Renal cortical epithelial cell (primary cell): ENCODE results near the gene CPNE8. TPM values are rescaled to one million over a fixed set of nuclear protein-coding genes. Genes with fewer than 3 reads are reported as not detected.
A peak's percentile ranks its signal among the peaks of the same experiment; 100 is the strongest.

Experiments used
- DNase-seq: peaks from one replicate; pipeline ENCODE4 v3.0.0-alpha.2; 2011; ENCODE audit warnings: low read depth
- total RNA-seq: library from RNA; depleted of rRNA; stranded (reverse); fragments of >200 nt; gene quantifications from 2 replicates; pipeline ENCODE4 v1.2.3, GENCODE V29; 2014

The CPNE8 gene
- total RNA-seq = 25.9 and 82.4 TPM in 2 replicates

DNA sequence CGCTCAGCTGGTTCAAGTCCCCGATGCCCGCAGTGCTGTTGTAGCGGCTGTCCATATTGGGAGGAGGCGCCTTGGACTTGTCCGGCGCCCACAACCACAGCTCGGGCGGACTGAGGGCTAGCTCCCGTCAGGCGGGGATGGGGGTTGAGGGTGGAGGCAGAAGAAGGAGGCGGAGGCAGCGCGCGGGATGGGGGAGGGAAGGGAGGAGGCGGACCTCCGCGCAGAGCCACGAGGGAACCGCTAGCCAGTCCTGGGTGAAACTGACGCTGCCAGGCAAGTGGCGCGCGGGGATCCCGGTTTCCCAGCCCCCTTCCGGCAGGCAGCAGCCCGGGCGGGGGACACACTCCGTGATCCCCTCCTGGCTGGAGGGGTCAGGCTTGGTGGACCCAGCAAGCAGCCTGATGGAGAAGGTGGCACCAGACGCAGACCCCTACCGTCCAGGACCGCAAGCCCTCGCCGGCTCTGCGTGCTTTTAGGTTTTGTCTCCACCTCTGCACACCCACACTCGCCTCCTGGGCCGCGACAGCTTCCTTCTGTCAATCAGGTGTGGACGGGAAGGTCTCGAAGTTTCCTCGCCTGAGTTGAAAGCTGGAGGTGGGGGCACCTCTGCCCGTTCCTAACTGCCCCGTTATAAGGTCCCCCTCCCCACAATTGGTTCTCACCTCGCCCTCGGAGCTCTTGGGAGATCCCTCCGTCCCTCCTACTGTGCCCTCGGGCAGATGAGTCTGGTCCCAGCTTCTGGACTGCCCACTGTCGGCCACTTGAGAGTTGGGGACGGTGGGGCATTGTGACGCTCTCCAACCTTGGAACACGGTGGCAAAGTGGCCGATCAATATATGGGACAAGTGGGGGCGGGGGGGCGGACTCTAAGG, at the start of gene CPNE8:
TSS of gene CPNE8 (minus strand) at position 112 of the 872 bp plus-strand sequence. CDS start at position 55, 57 bp downstream.
- peak; percentile 62 for DNase-seq

DNA sequence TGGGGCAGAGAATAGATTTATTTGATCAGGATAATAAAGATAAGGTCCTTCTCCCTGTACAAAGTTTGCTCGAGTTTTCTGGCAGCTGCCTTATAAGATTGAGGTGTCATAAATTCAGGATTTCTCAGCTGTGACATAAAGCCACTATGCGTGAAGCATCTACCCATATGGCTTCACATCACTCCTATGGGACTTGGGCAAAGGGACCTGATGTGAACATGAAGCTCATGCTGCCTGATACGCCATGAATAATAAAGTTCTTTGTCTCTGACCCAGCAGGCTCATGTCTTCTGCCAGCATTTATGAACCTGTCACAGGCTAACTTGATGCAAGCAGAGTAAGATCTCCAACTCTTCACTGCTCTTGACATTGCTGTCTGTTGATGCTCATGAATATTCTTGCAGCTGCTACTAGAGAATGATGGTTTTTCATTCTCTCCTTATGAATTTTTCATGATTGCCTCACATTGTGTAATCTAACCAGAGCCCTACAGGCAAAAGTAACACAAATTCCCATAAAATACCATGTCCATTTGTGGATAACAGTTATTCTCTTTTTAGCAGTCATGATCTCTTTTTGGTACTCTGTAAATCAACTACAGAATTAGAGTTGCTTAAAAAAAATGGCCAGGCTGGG, 49.0 kb upstream of the CPNE8 start:
- peak; percentile 50 for DNase-seq

DNA sequence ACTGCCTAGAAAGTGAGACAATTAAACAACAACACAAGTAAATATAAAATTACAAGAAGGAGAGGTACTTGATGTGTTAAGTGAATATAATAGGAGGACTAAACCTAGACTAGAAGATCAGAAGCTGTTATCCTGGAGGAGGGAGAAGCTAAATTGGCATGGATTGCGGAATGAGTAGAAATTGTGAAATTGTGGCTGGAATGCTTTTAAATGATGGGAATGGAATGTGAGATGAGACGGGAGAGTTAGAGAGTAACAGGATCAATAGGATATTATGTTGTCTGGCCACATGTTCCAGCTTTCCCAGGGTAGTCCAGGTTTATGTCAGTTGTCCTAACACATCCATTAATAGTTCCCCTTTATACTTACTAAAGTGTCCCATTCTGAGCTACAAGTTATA, 44.0 kb upstream of the CPNE8 start:
- DNase-seq = peak; percentile 69

DNA sequence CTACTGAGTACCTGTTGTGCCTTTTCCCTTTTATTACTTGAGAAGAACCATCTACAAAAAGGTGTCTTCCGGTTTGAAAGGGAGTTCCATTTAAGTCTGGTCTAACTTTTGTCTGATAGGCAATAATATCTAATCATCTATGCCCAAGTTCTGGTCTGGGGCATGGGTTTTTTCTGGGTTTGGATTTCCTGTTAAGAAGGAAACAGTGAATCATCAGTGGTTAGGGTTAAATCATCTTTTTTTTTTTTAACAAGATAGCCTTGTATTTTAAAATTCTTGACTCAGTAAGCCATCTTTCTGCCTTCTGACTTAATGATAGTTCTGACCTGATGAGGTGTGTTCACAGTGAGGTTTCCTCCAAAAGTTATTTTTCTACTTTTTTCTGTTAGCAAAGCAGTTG, 29.3 kb upstream of the CPNE8 start:
- DNase-seq = peak; percentile 42

DNA sequence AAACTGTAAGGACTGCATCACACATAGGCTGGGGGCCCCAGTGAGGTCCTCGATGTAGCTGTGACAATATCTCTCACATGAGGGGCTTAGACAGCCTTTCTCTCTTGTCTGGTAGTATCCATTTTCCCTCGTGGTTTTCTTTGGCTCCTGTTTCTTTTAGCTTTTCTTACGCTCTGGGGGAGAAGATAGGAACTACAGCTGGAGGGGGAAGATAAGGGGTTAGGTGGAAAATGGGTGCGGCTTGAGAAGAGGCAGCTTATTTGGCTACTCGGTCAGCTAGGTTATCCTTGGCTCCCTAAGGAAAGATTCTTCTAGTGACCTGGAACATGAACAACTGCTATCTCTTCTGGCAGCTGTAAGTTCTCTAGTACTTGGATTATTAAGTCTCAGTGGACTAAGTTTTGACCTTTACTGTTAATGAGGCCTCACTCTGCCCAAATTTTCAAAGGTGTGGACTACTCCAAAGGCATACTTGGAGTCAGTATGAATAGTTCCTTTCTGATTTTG, 28.7 kb upstream of the CPNE8 start:
- no peak for DNase-seq

DNA sequence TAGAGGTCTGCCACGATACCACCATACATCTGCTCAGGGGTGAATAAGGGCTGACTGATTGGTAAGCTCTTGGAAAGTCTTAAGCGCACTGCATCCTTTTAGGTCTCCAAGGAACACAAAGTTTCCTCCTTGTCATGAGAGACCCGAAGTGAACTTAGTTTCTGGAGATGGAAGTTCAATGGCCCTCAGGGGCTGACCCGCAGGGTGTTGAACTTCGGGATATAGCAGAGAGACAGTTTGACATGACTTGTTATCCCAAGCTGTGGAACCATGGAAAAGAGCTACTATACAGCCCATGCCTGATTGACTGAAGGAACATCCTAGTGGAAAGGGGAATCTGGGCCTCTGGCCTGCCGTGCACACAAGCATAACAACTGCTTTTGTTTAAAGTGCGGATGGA, 26.9 kb upstream of the CPNE8 start:
- no peak for DNase-seq

DNA sequence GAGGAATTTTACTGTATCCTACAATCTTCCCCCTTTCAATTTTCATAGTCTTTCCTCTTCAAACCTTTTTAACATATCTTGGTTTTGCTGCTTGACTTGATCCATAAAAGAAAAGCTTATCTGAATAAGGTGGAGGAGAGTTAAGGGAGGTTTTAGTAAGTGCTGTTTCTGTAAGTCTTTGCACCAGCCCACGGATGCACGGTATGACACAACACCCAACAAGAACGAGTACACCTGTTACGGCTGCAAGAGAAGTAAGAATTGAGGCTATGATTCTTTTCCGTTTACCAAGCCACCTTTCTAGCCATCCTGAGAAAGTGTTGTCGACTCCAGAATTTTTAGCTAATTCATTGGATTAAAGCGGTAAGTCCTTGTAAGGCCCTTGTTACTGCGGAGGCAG, 26.1 kb upstream of the CPNE8 start:
- no peak for DNase-seq

DNA sequence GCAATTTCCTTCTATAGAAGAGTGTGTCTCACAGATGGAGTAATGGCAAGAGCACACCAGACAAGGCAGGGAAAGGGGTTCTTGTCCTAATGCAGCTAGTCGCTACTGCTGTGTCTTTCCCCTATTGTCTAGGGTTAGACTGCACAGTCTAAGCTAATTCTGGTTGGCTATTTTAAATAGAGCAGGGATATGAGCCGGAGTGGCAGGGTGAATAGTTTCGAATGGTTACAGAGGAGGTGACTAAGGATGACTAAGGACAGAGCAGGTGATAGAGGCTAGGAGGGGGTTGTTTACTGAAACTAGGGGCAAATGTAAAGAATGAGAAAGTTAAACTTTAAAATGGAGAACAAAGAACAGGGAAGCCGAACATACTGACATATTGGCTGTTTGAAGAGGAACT, 25.6 kb upstream of the CPNE8 start:
- peak; percentile 52 for DNase-seq

DNA sequence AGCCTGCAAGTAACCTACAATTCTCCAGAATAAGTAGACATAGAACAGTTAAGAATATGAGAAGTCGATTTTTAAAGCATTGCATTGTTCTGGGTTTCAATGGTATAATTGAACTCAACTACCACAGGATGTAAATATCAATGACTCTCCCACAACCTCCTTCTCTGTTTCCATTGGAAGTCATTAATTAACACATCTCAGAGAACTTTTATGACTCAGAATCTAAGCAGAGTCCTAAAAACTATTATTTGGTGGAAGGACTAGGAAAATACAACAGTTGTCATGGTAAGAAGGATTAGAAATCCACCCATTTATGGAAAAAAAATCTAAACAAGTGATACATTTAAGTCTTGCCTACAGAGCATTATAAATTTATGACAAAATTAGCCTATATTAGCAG, 21.1 kb upstream of the CPNE8 start:
- peak; percentile 69 for DNase-seq

DNA sequence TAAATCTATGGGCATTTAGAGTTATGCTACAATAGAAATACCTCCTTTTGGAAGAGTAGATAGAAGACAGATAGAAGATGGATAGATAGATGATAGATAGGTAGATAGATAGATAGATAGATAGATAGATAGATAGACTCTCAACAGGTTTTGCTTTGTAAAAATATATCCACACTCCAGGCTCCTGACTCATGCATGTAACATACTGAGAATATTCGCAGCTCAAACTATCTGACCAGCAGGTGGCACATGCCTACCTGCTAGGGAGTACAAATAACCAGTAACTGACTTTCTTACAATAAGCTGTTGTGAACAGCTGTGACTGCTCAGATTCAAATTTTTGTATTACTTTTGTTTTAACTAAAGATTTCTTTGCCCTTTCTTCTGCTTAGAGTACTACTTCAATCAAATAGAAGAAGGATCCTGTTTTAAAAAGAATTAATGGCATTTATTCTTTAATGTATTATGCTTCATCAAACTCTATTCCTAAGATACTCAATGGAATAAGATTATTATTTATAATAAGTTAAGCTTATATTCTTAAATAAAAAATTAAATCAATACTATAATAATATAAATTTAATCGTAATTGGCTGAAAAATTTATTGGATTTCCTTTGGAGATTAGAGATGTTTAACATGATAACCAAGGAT, 15.8 kb upstream of the CPNE8 start:
- DNase-seq = peak; percentile 87

DNA sequence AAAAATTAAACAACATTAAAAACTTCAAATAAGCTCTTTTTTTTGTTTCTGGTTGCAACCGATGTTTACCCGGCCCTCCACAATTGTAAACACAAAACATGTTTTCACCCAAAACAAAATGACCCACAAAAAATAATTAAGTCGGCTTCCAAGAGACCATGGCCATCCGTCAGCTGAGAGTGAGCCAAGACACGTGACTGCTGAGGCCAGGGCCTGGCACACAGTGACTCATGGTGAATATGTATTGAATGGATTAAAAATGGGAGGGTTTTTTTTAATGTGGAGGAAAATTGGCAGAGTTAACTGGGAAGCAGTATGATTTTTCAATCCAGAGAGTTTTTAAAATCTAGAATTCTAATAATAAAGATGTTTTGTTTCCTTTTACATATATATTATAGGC, 13.8 kb upstream of the CPNE8 start:
- DNase-seq = no peak

DNA sequence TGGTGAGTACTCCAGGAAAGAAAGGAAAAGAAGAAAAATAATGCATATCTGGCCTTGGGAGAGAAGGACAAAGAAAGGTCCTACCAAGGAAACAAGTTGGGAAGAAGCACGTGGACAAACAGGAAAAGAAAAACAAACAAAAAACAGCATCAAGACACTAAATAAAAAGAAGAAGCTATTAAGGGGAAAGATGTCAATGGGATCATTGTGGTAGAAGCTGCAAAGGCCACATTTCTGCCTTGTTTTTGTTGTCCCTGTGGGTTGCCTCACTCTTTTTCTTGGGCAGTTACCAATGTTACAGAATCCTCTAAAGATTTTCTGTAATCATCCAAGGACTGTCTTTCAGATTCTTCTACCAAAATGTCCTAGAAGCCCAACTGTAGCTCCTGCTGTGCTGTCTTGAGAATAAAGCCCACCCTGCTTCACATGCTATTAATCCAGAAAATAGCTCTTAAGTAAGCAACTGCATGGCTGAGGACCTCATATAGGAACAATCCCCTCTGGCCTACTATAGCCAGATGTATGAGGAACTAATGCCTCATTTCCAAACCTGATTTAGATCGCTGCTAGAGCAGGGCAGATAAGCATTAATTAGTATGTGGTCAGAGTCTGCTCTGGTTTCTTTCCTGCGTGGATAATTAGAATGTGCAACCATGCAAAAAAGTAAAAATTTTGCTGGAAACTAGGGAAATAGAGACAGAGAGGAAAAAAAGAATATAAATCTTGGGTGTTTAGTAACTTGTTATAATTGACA, 10.2 kb upstream of the CPNE8 start:
- no peak for DNase-seq

DNA sequence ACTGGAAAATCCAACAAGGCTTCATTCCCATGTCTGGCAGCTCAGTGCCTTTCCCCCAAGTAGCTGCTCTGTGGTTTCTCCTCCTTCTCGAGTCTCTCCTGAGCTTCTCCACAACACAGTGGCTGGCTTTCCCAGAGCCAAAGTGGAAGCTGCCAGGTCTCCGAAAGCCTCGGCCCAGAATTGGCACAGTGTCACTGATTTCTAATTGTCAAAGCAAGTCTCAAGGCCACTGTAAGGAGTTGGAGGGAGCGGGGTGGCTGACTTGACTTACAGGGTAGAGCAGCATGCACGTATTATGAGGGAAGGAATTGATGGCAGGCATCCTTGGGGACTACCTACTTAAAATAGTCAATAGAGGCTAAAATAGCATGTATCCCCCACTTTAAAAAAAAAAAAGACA, 6.7 kb upstream of the CPNE8 start:
- DNase-seq = no peak

DNA sequence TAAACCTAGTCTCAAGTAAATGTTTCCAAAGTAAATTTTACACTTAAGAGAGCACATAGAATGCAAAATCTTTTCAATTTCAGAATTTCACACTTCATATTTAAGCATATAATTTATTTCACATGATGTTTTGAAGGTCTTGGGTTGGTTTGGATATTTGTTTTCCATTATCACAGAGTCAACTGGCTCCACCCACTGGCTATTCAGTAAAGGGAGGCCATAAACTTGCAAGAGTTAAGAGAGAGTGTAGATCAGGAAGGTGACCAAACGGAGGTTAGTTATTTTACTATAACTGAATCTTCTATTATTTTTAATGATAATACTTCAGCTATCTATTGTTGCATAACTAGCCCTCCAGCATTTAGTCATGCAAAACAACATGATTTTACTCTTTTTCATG, 6.2 kb upstream of the CPNE8 start:
- no peak for DNase-seq

DNA sequence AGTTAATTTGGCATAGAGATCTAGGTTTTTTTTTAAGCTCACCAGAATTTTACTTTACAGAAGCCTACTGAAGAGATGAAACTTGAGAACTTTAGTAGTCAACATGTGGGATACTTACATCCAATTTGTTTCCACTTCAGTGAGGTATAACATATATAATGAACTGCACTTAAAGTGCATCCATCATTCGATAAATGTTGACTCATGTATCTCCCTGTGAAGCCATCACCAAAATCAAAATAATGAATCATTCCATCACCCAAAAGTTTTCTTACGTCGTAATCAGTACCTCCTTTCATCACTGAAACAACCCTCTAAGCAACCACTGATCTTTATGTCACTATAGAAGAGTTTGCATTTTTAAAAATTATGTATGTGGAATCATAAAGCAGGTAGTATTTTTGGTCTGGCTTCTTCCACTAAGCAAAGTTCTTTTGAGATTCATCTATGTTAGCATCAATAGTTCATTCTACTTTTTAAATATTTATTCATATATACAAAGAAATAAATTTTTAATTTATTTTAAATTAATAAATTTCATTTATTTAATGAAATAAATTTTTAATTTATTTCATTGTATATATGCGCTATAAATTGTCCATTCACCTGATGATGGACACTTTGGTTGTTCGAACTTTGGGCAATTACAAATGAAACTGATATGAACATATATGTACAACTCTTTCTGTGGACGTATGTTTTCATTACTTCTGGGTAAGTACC, 2.0 kb upstream of the CPNE8 start:
- DNase-seq = no peak

DNA sequence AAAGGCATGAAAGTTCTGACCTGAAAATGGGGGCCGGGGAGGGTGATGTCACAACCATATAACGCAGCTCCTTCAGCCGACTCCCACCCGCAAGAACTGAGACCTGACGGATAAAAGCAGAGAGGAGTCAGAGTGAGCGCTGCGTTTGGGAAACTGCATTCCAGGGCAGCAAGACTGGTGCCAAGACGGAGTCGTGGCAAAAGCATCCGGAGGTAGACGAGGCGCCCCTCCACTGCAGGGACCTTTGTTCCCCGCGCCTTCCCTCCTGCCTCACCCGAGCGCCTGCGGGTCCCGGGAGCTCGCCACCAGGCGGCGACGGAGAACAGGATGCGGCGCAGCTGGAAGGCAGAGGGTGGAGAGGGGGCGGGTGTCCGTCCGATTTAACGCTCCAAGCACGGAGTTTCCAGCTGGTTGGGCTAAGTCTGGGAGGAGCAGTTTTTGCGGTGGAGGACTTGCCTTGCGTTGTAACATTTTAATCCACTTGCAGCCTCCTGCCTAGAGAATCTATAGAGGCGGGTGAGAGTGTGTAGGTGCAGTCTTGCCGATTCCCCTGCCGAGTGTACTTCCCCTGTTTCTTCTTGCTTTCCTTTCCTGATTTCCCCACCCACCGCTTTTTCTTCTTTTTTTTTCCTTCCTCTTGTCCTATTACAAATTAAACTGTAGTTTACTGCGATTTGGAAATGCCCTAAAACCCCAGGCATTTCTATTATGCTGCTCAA, 1.2 kb upstream of the CPNE8 start:
- DNase-seq = peak; percentile 82

DNA sequence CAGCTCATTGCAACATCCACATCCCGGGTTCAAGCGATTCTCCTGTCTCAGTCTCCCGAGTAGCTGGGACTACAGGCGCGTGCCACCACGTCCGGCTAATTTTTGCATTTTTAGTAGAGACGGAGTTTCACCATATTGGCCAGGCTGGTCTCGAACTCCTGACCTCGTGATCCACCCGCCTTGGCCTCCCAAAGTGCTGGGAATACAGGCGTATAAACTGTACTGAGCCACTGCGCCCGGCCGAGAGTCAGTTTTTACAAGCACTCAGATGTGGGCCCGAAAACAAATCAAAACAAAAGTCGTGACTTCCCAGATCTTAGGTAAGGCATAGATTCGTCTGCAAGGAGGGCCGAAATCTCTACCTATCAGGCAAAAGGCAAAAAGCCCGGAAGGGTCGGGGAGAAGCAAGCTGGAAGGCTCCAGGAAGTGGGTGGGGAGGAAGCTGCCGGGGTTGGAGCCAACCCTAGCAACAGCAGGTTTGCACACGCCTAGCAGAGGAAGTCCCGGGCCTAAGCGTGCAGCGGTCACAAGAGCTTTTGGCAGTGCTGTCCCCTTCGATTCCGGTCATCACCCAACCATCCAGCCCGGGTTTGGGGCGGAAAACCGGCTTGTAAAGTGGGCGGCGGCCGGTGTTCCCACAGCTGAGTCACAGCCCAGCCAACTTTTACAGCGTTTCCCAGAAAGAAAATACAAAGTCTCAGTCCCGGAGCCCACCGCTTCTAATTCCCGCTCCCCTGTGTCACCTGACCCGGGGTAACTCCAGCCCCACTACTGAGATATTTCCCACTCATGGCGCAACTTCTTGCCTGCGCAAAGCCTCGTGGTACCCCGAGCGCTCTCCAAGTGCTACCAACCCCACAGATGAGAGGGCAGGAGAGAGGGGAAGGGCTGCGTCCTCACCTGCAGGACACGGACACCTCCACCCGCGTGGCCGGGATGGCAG, 583 bp downstream of the CPNE8 start:
- DNase-seq = peak; percentile 80

DNA sequence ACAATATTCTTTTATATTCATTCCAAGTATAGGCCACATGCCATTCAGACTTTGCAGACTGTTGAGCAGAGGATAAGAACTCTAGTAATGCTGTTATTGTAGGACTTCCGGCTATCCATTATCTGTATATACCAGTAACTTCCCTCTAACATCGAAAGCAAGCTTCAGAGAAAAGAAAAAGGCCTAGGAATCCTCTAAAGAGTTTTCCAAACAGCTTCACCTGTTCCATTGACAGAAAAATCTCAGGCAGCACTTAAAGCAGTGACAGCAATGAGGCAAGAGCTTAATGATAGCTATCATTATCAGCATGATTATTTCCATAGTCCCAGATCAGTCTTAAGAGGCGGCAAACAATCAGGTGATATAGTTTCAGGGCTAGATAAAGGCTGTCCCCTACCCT, 1.8 kb downstream of the CPNE8 start:
- no peak for DNase-seq

DNA sequence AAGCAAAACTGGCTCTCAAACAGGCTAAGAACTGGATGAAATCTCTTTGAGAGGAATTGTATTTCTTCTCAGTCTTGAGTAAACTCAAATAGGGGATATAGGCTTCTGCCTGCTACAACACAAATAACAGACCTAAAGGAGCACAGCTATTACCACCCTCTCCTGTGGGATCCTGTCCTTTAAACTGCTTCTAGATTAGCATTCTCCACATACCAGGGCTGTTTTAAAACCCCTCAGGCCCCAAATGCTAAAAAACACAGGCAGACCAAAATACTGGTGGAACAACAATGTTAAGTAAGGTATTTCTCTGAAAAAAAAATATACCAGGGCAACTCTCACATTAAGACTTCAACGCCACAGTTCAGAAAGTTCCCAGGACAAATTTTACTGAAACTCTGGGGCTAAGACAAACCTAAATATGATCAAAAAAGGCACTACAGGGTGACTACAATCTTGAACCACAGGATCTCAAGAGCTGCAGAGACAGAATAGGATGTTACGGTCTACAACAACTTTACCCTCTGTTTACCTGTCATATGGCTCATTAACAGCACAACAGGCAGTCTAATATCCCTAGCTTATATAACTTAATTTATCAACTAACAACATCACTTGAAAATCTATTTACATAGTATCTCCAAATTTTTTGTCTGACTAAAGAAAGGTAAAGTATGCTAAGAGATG, 7.2 kb downstream of the CPNE8 start:
- DNase-seq = peak; percentile 73
